ENCODE data around the gene INF2.

Gene INF2

GRCh38 chr14:104735830-104736642 is 46.6 kb downstream of the INF2 start:
- TF ChIP-seq CTCF (conservative IDR thresholded peaks at IDR 0.05; ENCODE audit: low read depth, low read length): no peak
- no peak overlapping the region for H3K4me3 ChIP-seq (ENCODE audit: low read length)
- no peak for DNase-seq (ENCODE audit: low read depth)

GRCh38 chr14:104738375-104739019 is 49.1 kb downstream of the INF2 start:
- H3K4me3 ChIP-seq (ENCODE audit: low read length): no peak overlapping the region
- no peak for TF ChIP-seq CTCF (conservative IDR thresholded peaks at IDR 0.05; ENCODE audit: low read depth, low read length)
- DNase-seq (ENCODE audit: low read depth): no peak

- TF ChIP-seq CTCF (conservative IDR thresholded peaks at IDR 0.05; ENCODE audit: low read depth, low read length): no peak
- DNase-seq (ENCODE audit: low read depth): no peak
- no peak overlapping the region for H3K4me3 ChIP-seq (ENCODE audit: low read length)
Observed at GRCh38 chr14:104739026-104739425, 49.6 kb downstream of the INF2 start.

DNA sequence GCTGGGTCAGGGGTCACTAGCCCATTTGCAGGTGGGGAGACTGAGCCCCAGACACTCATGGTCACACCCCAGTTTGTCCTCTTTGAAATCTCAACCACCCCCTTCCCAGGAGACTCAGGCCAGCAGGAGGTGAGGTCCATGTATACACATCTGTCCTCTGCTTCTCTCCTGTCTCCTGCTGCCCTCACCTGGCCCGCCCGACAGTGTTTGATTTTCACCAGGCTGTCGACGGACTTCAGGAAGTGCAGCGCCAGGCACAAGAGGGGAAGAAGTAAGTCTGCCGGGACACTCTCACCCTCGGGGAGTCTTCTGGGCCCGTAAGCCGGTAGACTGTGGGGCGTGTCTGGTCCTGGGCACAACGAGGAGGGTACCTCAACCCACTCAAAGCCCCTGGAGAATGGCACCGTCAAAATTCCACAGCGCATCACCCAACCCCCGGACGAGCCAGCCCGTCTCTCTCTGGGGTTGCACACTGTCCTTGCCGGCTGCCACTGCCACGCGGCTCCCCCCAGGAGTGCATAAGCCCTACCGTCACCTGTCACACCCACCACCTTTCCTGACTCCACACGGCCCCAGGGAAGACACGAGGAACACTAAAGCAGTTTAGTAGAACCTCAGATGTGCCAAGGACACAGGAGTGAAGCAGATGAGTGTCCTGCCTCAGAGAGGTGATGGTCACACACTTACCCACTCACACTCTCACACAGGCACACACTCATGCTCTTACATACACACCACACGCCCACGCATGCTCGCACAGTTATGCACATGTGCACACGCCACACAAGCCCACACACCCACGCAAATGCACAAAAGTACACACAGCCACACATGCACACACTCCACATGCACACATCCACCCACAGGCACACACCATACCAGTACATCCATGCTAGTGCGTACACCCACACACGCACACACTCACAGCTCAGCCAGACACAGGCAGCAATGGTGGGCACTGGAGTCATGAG is 50.4 kb downstream of the INF2 start:
- DNase-seq (ENCODE audit: low read depth): no peak

DNA sequence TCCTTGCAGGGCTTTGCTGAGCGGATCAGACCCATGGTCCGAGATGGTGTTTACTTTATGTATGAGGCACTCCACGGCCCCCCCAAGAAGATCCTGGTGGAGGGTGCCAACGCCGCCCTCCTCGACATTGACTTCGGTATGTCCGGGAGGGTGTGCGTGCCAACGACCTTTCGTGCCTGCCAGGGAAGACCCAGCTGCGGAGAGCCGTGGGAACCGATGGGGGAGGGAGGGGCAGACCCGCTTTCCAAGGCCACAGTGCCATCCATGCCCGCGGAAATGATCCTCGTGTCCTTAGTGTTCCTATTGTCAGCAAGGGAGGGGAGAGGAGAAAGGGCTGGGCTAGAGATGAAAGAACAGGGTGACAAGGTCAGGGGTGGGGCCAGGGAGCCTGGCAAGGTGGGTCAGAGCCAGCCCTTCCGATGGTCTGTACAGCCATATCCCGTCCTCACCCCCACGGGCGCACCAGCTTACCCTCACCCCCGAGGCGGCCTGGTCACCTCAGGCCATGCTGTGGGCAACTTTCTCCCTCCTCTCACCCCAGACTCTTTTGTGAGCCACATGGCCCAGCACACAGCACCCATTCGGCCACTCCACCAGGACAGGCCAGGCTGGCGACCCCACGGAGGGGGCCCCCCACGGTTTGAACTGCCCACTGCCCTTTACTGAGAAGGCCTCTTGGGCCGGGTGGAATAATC is 51.8 kb downstream of the INF2 start:
- no peak for DNase-seq (ENCODE audit: low read depth)
- H3K4me3 ChIP-seq (ENCODE audit: low read length): no peak overlapping the region
- no peak for TF ChIP-seq CTCF (conservative IDR thresholded peaks at IDR 0.05; ENCODE audit: low read depth, low read length)

More for the DNA sequence above, 50.4 kb downstream of the INF2 start:
- no peak overlapping the region for H3K4me3 ChIP-seq (ENCODE audit: low read length)
- no peak for TF ChIP-seq CTCF (conservative IDR thresholded peaks at IDR 0.05; ENCODE audit: low read depth, low read length)

- DNase-seq (ENCODE audit: low read depth): no peak
Observed at GRCh38 chr14:104741803-104742251, 52.4 kb downstream of the INF2 start.

More at GRCh38 chr14:104741803-104742251, 52.4 kb downstream of the INF2 start:
- H3K4me3 ChIP-seq (ENCODE audit: low read length): no peak overlapping the region
- TF ChIP-seq CTCF (conservative IDR thresholded peaks at IDR 0.05; ENCODE audit: low read depth, low read length): no peak

Measured in retinal pigment epithelial cell (primary cell).